OCI-LY1 (cell line): ENCODE results near the gene GPN1.

Experiments used
- H2AFZ ChIP-seq: fragments of 200-600 bp; sonication (generic), shearing (Covaris generic); 2 replicates; pipeline ENCODE4 v1.6.0; 2014; ENCODE audit warnings: antibody characterized with exemption, mild to moderate bottlenecking, low read length
- H3F3A ChIP-seq: fragments of 200-600 bp; sonication (generic), shearing (Covaris generic); 2 replicates; pipeline ENCODE4 v1.6.0; 2014; ENCODE audit warnings: mild to moderate bottlenecking, antibody characterized with exemption, low read length, moderate library complexity; ENCODE audit not compliant: insufficient read depth
- H3K27ac ChIP-seq: fragments of 200-600 bp; sonication (generic); 2 replicates; pipeline ENCODE4 v1.5.1; 2014; ENCODE audit warnings: low read length, mixed run types, mild to moderate bottlenecking, low read depth; ENCODE audit not compliant: poor library complexity, severe bottlenecking
- H3K27me3 ChIP-seq: fragments of 200-600 bp; sonication (generic); 2 replicates; pipeline ENCODE4 v1.6.0; 2014; ENCODE audit warnings: antibody characterized with exemption, mild to moderate bottlenecking, low read length, moderate library complexity; ENCODE audit not compliant: insufficient read depth
- H3K36me3 ChIP-seq: fragments of 200-600 bp; sonication (generic); 2 replicates; pipeline ENCODE4 v1.6.1; 2014; ENCODE audit warnings: mild to moderate bottlenecking, antibody characterized with exemption, low read length, moderate library complexity, mixed read lengths; ENCODE audit not compliant: insufficient read depth
- H3K4me1 ChIP-seq: fragments of 200-600 bp; sonication (generic); 2 replicates; pipeline ENCODE4 v1.5.1; 2014; ENCODE audit warnings: mild to moderate bottlenecking, low read length, moderate library complexity; ENCODE audit not compliant: insufficient read depth, severe bottlenecking
- H3K4me2 ChIP-seq: fragments of 200-600 bp; sonication (generic), shearing (Covaris generic); 2 replicates; pipeline ENCODE4 v1.6.1; 2014; ENCODE audit warnings: low read length
- H3K4me3 ChIP-seq: fragments of 200-600 bp; sonication (generic); 2 replicates; pipeline ENCODE4 v1.5.1; 2014; ENCODE audit warnings: low read length, low read depth, mild to moderate bottlenecking, mixed read lengths; ENCODE audit not compliant: poor library complexity, severe bottlenecking
- H3K79me2 ChIP-seq: fragments of 200-600 bp; shearing (Covaris generic); 2 replicates; pipeline ENCODE4 v1.6.1; 2016; ENCODE audit warnings: mixed run types, low read length, mixed read lengths; ENCODE audit not compliant: insufficient read depth
- H3K9ac ChIP-seq: fragments of 200-600 bp; sonication (generic), shearing (Covaris generic); 2 replicates; pipeline ENCODE4 v1.6.1; 2014; ENCODE audit warnings: mild to moderate bottlenecking, low read length, mixed read lengths
- H3K9me2 ChIP-seq: fragments of 200-600 bp; sonication (generic), shearing (Covaris generic); 2 replicates; pipeline ENCODE4 v1.6.1; 2014; ENCODE audit warnings: low read depth, mild to moderate bottlenecking, low read length, mixed read lengths
- H3K9me3 ChIP-seq: fragments of 200-600 bp; shearing (Covaris generic); 2 replicates; pipeline ENCODE4 v1.6.1; 2014; ENCODE audit warnings: low read length, mixed read lengths
- H4K20me1 ChIP-seq: fragments of 200-600 bp; sonication (generic), shearing (Covaris generic); 2 replicates; pipeline ENCODE4 v1.6.0; 2016; ENCODE audit warnings: mild to moderate bottlenecking, low read length; ENCODE audit not compliant: insufficient read depth
- EZH2 ChIP-seq: fragments of 200-600 bp; sonication (generic), shearing (Covaris generic); IDR thresholded peaks from 2 replicates; pipeline ENCODE4 v1.8.0; 2017; ENCODE audit warnings: borderline replicate concordance, mixed run types, mild to moderate bottlenecking, antibody characterized with exemption, low read length, moderate library complexity, mixed read lengths
- TF ChIP-seq, protein P1 (sequence below): fragments of 200-600 bp; sonication (generic), shearing (Covaris generic); IDR thresholded peaks from 2 replicates; pipeline ENCODE4 v1.5.1; 2017; ENCODE audit warnings: mild to moderate bottlenecking, antibody characterized with exemption, low read length, moderate library complexity, mixed read lengths

GPN1 gene

DNA sequence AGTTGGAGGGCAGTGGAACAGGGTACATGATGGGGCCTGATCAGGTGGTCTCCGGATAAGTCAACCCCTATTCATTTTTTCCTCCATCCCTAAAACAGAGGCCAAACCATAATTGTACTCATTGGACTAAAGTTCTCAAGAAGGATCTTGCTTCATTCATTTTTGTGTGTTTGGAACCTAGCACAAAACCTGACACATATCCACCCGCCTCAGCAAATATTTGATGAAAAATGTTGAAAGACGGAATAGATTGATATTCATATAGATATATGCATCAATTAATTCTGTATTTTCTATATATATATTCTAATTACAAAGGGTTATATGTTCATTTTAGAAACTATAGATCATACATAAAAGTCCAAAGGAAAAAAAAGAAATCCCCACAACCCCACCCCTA, 56.7 kb downstream of the GPN1 start:
- no peak overlapping the region for H3K4me2 ChIP-seq
- H3K4me3 ChIP-seq, result no peak overlapping the region
- no peaks in the 10 kb centered on the region for H3K4me1 ChIP-seq
- H3K27ac ChIP-seq, result no peak overlapping the region
- H4K20me1 ChIP-seq, result no peaks in the 10 kb centered on the region
- no peaks in the 10 kb centered on the region for H3K79me2 ChIP-seq
- no peaks in the 10 kb centered on the region for H3K9me3 ChIP-seq
- no peak overlapping the region for H2AFZ ChIP-seq
- no peak for TF ChIP-seq EZH2
- TF ChIP-seq, protein P1, sequence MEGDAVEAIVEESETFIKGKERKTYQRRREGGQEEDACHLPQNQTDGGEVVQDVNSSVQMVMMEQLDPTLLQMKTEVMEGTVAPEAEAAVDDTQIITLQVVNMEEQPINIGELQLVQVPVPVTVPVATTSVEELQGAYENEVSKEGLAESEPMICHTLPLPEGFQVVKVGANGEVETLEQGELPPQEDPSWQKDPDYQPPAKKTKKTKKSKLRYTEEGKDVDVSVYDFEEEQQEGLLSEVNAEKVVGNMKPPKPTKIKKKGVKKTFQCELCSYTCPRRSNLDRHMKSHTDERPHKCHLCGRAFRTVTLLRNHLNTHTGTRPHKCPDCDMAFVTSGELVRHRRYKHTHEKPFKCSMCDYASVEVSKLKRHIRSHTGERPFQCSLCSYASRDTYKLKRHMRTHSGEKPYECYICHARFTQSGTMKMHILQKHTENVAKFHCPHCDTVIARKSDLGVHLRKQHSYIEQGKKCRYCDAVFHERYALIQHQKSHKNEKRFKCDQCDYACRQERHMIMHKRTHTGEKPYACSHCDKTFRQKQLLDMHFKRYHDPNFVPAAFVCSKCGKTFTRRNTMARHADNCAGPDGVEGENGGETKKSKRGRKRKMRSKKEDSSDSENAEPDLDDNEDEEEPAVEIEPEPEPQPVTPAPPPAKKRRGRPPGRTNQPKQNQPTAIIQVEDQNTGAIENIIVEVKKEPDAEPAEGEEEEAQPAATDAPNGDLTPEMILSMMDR, result no peak
- H3K27me3 ChIP-seq, result no peaks in the 10 kb centered on the region
- peaks cover 49% of the 10 kb centered on the region; the same call in 1 of the 2 replicates for H3K36me3 ChIP-seq
- no peaks in the 10 kb centered on the region for H3F3A ChIP-seq
- H3K9ac ChIP-seq, result no peak overlapping the region
- no peaks in the 10 kb centered on the region for H3K9me2 ChIP-seq

DNA sequence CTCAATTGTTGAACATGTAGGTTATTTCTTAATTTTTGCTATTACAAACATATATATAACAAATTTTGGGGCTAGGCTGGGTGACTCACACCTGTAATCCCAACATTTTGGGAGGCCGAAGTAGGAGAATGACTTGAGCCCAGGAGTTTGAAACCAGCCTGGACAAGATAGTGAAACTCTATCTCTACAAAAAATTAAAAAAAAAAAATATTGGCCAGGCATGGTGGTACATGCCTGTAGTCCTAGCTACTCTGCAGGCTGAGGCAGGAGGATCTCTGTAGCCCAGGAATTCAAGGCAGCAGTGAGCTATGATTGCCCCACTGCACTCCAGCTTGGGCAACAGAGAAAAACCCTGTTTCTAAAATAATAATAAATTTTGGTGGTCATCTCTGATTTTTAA, 58.4 kb downstream of the GPN1 start:
- Histone ChIP-seq H3K9me3 (no peaks in the 10 kb centered on the region), H3K27me3 (no peaks in the 10 kb centered on the region), H3K9ac (no peak overlapping the region), H3K9me2 (no peaks in the 10 kb centered on the region), H2AFZ (no peak overlapping the region), H3F3A (no peaks in the 10 kb centered on the region), H3K79me2 (no peaks in the 10 kb centered on the region), H3K4me1 (no peaks in the 10 kb centered on the region), H3K4me3 (no peak overlapping the region), H3K27ac (no peak overlapping the region), H3K4me2 (no peak overlapping the region), H4K20me1 (no peaks in the 10 kb centered on the region), H3K36me3 (peaks cover 43% of the 10 kb centered on the region)
- TF ChIP-seq EZH2, result no peak
- TF ChIP-seq, protein P1, result no peak

DNA sequence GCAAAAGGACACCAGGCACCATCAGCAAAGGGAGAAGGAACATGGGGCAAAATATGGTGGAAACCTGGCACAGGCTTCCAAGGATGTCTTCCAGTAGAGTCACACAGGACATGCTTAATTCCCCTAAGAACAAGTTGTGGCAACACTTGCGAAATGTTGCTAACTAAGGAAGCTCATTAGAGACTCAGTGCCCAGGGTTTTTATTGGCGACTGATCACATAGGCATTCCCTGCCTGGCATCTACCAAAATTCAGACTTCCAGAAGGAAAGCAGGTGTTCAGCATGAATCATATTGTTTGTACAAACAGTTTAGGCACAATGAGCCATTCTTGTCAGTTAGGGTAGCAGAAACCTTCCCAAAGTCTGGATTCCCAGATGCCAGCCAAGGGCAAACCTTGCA, 60.6 kb downstream of the GPN1 start:
- Histone ChIP-seq H3K36me3 (peaks cover 40% of the 10 kb centered on the region), H2AFZ (no peak overlapping the region), H3K9me3 (no peaks in the 10 kb centered on the region), H4K20me1 (no peaks in the 10 kb centered on the region), H3K27me3 (no peaks in the 10 kb centered on the region), H3K27ac (no peak overlapping the region), H3K4me1 (no peaks in the 10 kb centered on the region), H3K9ac (no peak overlapping the region), H3K9me2 (no peaks in the 10 kb centered on the region), H3K4me3 (no peak overlapping the region), H3K79me2 (no peaks in the 10 kb centered on the region), H3K4me2 (no peak overlapping the region), H3F3A (no peaks in the 10 kb centered on the region)
- no peak for TF ChIP-seq EZH2
- TF ChIP-seq, protein P1, result no peak
